Activated CD4-positive, CD25-positive, alpha-beta regulatory T cell treated with anti-CD3 and anti-CD28 coated beads, Interleukin-2, amount 50 U/mL, for 72 hours (primary cell): ENCODE measurements around the gene CCDC92B.

Experiments used
- DNase-seq: peaks from one replicate; pipeline ENCODE4 v3.0.0; 2021

CCDC92B gene

GRCh38 chr17:2777242-2777867 is 27.9 kb upstream of the CCDC92B start:
- no peak for DNase-seq

- no peak for DNase-seq
Measured at GRCh38 chr17:2776589-2777241, 27.3 kb upstream of the CCDC92B start.

- DNase-seq: no peak
Measured at GRCh38 chr17:2775206-2775605, 25.8 kb upstream of the CCDC92B start.

GRCh38 chr17:2770129-2770528 is 20.7 kb upstream of the CCDC92B start:
- DNase-seq: no peak

DNA sequence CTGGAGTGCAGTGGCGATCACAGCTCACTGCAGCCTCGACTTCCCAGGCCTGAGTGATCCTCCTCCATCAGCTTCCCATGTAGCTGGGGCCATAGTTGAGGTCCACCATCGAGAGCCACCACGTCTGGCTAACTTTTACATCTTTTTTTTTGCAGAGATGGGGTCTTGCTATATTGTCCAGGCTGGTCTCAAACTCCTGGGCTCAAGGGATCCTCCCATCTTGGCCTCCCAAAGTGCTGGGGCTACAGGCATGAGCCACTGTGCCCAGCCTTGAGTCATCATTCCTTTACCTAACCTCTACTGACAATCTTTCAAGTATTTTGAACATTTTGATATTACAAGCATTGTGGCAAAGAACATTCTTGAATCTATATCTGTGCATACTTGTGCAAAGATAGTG is 9.4 kb upstream of the CCDC92B start:
- no peak for DNase-seq

DNA sequence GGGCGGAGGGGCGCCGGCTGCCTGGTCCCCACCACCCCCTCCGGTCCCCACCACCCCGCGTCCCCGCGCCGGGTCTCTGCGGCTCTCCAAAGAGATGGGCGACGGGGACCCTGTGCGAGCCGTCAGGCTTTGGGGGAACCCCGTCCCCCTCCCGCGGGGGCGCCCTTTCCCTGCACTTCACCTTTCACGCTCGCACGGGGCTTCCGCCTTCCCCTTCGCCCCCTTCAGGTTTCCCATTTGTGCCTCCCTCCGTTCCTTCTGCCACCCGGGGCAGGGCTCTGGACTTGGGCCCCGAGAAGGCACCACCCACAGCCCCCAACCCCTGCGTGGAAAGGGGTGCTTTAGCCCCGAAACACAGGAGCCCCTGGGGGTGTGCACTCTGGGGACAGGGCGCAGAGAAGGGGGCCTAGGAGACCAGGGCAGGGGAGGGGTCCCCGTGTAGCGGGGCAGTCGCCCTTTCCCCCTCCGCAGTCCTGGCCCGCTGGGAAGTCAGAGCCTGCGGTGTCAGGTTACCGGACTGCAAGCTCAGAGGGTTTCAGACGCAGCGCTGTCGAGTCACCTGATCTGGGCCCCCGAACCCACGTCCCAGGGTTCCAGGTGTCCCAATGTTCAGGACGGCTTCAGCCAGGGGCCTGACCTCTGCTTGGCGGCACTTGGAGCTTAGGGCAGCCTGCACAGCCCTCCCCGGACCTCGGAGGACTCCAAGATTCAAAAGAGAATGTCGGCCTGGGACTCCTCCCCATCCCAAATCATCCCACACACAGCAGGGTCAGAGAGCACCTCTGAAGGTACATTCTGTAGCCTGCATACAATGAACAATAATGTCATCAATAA is 6.7 kb upstream of the CCDC92B start:
- DNase-seq: no peak

DNA sequence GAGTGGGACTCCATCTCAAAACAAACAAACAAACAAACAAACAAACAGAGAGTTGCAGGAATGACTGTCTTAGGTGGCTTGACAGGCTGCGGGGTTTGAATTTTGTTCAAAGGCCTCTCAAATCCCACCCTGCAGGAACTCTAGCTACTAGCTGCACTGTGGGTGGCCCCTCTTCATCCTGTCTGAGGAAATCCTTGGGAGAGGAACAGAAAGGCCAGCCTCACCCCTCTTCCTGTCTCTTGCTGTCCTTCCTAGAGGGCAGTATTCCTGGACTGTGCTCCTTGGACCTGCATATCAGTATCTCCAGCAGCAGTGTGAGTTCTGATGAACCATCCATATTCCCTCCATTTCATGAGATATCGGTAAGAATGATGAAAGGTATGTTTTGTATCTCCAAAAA is 2.0 kb upstream of the CCDC92B start:
- no peak for DNase-seq

DNA sequence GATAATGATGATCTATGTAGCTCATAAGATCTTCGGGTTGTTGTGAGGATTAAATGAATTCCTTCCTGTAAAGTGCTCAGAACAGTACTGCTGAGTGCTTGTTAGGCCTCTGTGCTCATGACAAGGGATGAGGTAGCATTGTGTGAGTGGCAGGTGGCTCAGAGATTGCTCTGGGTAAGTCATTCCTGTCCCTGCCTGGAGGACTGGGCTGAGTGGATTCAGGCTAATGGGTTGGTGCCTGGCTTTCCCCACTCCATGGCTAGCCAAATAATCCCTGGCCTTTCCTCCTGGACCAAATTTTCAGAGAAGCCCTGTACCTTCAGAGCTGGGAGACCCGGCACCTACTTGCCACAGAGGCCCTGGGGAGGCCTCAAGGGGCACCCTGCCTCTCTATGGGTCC is 1.3 kb upstream of the CCDC92B start:
- DNase-seq: no peak

DNA sequence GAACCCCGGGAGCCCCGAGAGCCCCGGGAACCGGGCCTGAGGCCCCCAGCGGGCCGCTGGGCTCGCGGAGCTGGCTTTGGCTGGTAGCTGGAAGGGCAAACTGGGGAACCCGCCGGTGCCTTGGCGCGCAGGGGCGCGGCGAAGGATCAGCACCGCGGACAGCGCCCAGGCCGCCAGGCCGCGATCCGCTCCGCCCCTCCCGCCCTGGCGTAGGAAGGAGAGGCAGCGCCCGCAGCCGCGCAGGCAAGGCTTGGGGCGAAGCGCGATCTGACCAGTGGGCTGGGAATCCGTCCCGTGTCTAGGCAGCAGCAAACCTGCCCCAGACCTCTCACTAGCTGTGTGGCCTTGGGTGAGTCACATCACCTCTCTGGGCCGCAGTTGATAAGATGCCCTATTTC is 331 bp upstream of the CCDC92B start:
- peak; percentile 79 for DNase-seq

DNA sequence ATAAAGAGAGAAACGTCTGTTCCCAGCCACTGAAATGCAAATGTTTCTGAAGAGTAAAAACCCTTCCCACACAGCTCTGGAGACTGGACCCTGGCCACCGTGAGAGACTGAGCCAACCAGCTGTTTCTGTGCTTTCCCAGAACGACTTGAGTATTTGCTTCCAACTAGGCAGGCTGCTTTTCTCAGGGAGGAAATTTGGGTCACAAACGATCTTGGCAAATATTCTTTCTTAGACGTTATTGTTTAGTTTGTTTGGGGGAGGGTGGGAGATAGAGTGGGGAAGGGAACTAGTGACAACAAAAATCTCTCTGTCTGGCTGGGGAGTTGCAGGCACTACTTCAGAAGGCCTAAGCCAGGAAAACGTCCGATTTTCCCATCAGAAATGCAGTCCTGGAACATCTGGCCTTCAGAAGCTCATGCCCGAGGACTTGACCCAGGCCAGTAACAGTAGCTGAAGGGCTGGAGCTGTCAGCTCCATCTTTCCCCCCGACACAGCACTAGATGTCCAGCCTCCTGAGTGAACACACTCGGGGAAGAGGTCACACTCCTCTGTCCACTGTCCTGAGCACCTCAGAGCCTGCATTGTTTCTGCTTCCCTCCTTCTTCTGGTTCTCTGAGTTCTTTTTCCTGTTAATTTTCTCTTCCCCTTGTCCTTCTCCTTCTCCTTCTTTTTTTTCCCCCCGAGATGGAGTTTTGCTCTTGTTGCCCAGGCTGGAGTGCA is 4.0 kb downstream of the CCDC92B start:
- DNase-seq: no peak

DNA sequence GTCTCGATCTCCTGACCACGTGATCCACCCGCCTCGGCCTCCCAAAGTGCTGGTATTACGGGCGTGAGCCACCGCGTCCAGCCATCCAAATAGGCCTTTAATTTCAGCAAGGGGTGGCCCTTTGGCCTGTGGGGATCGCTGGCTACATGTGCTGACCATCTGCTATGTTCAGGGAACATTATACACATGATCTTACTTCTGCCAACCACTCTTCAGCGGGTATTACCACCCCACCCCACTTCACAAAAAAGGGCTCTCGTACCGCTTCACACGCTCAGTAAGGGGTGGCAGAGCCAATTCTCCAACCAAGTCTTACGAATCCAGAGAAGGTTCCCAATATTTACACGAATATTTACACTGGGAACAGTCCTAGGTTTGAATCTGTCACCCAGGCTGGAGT is 11.8 kb downstream of the CCDC92B start:
- no peak for DNase-seq

DNA sequence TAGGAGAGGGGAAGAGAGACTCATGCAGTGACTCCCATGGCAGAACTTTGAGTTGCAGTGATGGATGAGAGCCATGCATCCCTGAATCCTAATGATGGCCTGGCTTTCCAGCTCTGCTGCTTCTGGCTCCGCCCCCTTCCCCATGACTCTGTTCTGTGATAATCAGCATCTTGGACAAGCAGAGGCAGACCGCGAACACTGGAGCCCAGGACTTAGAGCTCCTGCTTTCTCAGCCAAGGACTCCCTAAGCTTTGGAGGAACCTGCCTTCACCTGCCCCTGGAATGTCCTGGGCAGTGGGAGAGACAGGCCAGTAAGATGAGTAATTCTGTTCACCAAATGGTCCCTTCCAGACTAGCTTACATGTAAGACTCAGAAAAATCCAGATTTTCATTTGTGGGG is 12.5 kb downstream of the CCDC92B start:
- DNase-seq: no peak

- DNase-seq: no peak
Measured at GRCh38 chr17:2735896-2736295, 13.6 kb downstream of the CCDC92B start.

GRCh38 chr17:2734939-2735338 is 14.5 kb downstream of the CCDC92B start:
- DNase-seq: no peak

GRCh38 chr17:2731807-2732206 is 17.6 kb downstream of the CCDC92B start:
- no peak for DNase-seq

- no peak for DNase-seq
Measured at GRCh38 chr17:2730764-2731353, 18.6 kb downstream of the CCDC92B start.

GRCh38 chr17:2724784-2725164 is 24.7 kb downstream of the CCDC92B start:
- DNase-seq: no peak

DNA sequence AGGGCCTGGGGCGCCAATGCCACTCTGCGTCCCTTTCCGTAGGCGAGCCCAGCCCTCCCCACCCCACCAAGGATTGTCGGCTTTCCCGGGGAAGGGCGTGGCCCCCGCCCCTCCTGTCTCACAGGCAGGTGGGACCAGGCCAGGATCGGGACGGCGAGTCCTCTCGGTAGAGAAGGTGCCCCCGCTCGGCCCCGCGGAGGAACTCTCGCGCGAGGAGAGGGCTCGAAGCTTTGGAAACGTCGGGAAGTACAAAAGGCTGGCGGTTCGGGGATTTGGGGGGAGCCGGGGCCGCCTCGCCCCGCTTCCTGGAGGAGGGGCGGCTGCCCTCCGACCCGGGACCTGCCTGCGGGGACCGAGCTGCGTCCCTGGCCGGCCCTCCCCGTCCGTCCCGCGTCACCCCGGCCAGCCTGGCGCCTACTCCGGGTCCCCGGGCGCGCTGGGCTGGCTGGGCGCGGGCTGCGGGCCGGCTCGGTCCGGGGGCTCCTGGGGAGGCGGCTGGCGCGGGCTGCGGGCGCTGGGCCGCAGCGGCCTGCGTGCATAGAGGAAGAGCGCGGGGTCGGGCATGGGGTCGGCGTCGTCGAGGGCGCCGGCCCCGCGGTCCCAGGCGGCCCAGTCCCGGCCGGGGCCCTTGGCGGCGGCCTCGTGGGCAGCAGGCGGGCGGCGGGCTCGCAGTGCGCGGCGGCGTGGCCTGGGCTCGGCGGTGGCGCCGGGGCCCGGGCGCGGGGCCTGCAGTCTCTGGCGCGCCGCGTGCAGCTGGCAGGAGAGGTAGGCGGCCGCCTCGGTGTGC is 25.3 kb downstream of the CCDC92B start:
- no peak for DNase-seq

- no peak for DNase-seq
Measured at GRCh38 chr17:2723505-2723996, 25.9 kb downstream of the CCDC92B start.

DNA sequence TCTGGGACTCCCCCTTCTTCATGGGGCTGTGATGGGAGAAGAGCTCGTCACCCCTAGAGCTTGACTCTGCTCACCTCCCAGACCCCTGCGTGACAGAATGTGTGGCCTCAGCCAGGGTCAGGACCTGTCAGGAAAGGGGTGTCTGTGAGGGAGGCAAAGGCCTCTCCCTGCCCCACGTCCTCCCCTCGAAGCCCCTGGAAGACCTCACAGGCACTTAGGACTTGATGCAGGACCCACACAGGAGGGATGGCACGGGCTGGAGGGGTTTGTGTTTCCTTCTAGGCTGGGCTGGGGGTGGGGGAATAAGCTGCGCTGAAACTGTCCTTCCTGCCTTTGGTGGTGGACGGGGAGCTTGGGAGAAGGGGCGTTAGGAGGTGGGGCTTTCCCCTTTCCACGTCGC is 26.8 kb downstream of the CCDC92B start:
- no peak for DNase-seq

GRCh38 chr17:2721603-2722002 is 27.8 kb downstream of the CCDC92B start:
- no peak for DNase-seq

GRCh38 chr17:2719861-2720260 is 29.6 kb downstream of the CCDC92B start:
- DNase-seq: no peak
